C1 segment of cervical spinal cord (tissue), 14 donors: ENCODE results near the gene NAV1.
A peak's percentile ranks its signal among the peaks of the same experiment; 100 is the strongest.
"Not testable (repeated sequence)": the region's sequence is repeated elsewhere in the genome, so short reads cannot be mapped to it uniquely, and the experiment has no call there.

ENCODE experiments used
- DNase-seq, 14 donors: peaks; one replicate each; lab custom pipeline; 2025; lab: John Stamatoyannopoulos, UW

NAV1 gene

DNA sequence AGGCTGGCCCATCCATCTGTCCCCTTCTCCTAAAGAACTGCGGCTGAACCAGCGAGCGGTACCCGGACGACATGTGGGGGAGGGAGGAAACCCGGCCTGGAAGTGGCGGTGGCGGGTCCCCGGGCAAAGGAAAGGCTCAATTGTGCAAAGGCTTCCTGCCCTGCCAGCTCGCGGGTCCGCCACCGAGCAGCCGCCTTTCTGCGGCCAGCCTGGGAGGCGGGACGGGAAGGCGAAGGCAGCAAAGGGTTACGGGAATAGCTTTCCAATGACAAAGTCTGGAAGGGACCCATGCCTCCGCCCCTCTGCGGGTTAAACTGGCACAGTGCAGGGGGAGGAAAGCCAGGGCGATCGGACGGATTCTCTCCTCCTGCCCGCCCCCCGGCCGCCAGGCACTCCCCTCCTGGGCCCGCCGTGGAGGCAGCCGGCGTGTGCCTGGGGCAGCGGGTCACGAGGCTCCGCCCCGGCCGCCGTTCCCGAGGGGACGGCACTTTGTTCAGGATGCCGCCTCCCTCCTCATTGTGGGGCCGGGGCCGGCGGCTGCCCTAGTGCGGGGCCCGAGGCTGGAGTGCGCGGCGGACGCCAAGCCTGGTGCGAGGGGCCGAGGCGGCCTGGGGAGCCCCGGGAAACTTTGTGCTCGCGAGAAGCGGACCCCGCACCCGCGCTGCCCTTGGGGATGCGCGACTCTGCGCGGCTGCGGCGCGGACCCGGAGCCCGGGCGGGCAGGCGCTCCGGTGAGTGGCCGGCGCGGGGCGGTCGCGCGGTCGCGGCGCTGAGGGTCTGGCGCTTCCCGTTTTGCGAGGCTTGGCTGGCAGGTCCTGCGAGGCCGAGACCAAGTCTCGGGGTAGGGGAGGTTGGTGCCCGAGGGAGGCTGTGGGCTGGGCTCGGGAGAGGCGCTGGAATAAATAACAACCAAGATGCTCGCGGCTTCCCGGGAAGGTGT lies at the start of gene NAV1:
NAV1 (plus strand) TSS at position 516 of the 940 bp plus-strand sequence. CDS start 83,758 bp downstream, outside the sequence.
- DNase-seq, result peak in 12 of 14 donors; percentile 22 to 79 (median 54)

- no peak for DNase-seq
Measured at GRCh38 chr1:201489643-201490261, 49.2 kb upstream of the NAV1 start.

DNA sequence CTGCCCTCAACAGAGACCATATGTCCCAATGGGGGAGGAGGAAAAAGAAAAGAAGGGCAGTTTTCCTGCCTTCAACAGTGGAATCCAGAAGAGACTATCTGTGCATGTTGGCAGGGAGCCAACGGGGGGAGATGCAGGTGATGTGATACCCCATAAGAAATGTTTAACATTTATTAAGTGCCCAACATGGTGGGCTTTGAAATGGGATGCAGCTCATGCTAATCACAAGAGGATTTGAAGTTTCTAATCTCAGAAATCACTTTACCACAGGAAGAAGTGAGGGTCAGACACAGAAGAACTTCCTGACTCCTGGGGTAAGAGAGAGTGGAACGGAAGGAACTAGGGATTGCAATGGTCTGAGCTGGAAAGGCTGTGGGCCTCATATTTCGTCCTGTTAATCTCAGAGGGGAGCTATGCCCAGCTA lies 48.2 kb upstream of the NAV1 start:
- no peak for DNase-seq

DNA sequence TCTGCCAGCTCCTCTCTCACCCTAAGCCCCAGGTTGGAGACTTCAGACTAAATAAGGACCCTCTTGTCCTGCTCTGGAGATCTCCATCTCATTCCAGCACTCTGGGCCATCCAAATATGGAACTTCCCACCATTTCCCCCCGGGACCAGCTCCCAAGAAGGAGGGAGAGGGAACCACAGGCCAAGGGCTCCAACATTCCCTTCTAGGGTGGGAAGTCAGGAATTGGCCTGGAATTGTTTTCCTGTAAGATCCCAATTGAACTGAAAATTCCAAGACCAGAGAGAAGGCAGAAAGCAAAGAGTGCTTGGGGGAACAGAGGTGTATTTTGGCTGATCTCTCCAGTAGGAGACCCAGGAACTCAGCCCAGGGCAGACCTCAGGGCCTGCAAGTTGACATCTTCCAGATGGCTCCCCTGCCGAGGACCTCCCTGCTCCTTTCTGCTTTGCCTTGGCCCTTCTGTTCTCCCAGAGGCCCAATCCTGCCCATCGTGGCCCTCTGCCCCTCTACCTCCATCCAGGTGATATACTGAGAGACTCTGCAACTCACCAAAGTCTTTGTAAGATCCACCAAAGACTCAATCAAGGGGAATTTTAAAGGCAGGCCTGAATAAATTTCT lies 46.9 kb upstream of the NAV1 start:
- DNase-seq, result no peak

DNA sequence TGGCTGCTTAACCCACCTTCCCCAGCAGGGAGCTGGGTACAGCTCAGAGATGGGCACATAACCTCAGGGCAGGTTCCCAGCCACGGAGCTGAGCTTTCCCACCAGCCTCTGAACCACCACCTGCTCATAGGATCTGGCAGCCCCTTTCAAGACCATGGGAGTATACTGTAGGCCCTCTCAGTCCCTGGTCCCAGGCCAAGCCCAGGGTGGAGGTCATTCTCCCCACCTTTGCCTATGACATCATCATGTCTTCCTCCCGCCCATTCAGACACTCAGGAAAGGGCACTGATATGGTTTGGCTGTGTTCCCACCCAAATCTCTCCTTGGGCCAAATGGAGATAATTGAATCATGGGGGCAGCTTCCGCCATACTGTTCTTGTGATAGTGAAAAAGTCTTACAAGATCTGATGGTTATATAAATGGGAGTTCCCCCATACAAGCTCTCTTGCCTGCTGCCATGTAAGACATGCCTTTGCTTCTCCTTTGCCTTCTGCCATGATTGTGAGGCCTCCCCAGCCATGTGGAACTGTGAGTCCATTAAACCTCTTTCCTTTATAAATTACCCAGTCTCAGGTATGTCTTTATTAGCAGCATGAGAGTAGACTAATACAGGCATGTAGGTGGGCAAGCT lies 45.8 kb upstream of the NAV1 start:
- DNase-seq, result not testable (repeated sequence)

DNA sequence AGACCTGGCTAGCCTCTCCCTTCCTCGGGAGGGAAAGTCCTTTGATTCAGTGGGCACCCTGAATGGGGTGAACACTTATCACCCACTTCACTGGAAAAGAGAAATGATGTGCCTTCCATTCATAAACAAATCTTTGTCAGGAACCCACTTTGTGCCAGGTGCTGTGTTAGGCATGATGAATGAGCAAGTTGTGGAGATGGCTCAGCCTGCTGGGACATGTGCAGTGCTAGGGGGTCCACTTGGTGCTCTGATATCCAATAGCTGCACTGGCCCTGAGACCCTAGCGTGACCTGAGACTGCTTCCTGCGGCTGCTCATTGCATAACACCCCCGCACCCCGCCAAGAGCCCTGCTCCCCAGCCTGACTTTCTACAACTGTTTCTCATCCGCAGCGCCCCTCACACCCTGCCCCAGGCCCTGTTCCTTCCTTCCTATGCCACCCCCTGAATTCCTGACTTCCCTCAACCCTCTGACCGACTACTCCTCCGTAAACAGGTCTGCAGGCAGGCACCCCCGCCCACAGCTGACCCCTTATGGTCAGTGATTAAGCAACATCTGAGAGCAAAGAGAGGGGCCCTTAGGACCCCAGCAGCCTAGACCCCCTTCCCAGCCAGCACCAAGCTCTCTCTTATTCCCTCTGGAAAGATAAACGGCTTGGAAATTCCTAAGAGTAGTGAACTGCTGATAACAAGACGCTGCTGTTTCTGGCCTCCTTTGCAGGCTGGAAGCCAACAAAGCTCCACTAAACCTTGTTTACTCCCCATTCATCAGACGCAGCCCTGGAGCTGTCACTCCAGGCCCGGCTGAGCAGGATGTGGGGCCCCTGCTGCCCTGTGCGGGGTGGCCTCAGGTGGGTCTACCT lies 44.9 kb upstream of the NAV1 start:
- DNase-seq, result no peak

DNA sequence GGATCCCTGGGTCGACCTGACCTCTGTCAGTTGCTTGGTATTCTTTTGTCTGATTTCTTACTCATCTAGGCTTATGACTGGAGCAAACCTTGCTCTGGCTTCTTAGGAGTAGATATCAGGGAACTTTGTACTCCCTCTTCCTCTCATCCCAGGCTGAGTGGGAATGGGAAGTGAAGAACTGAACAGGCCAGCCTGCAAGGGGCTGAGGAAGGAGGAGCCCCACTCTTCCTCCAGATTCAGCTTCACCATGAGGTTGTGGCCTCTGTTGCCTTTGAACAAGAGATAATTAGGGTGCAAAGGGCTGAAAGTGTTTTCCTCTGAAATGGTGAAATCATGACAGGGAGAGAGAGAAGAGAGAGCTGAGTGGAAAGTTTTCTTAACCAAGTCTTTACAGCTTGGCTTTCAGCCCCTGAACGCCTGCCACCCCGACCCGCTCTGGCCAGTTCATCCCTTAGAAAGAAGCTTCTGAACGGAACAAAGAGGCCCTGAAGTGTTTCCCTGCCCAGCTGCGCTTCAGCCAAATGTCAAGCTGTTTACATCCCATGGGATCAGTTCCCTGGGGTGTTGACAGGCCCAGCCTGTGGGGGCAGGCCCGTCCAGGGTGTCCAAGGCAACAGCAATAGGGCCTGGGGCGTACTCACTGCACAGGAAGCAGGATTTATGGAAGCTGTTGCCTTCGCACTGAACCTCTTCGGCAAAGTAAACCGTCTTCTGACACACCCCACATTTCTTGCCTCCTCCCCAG lies 43.2 kb upstream of the NAV1 start:
- DNase-seq, result peak in 13 of 14 donors; percentile 26 to 89 (median 75)

DNA sequence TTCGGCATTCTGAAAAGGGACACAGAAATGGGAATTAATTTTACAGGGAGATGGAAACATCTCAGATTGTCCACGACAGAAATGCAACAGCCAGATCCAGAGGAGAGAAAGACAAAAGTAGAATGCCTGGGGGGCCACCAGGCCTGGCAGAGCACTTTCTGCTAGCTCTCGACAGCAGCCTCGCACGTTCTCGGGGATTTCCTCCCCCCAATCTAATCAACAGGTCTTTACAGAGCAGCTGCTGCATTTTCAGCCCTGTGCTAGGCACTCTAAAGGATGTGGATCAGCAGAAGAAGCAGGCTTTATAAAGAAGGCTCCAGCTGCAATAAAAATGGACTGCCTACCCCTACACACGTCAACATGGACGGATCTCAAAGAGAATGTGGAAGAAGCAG lies 42.6 kb upstream of the NAV1 start:
- no peak for DNase-seq

- no peak for DNase-seq
Measured at GRCh38 chr1:201497935-201498509, 40.9 kb upstream of the NAV1 start.

DNA sequence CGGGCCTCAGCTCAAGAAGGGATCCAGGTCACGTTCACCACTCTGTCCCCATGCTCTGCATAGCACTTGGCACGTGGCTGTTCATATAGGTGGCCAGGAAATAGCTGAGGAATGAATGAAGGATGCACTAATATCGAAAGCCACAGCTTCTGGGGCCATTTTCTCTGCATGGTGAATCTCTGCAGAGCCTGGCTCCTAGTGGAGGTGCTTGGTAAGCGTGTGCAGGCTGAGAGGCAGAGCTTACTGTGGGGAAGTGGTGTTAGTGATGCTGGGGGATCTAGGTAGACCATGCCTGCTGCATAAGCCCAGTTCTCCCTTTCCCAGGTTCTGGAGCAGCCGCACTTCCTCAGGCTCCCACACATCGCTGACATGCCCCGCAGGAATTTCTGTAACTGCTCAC lies 40.3 kb upstream of the NAV1 start:
- DNase-seq, result no peak

- no peak for DNase-seq
Measured at GRCh38 chr1:201499191-201499590, 39.7 kb upstream of the NAV1 start.

DNA sequence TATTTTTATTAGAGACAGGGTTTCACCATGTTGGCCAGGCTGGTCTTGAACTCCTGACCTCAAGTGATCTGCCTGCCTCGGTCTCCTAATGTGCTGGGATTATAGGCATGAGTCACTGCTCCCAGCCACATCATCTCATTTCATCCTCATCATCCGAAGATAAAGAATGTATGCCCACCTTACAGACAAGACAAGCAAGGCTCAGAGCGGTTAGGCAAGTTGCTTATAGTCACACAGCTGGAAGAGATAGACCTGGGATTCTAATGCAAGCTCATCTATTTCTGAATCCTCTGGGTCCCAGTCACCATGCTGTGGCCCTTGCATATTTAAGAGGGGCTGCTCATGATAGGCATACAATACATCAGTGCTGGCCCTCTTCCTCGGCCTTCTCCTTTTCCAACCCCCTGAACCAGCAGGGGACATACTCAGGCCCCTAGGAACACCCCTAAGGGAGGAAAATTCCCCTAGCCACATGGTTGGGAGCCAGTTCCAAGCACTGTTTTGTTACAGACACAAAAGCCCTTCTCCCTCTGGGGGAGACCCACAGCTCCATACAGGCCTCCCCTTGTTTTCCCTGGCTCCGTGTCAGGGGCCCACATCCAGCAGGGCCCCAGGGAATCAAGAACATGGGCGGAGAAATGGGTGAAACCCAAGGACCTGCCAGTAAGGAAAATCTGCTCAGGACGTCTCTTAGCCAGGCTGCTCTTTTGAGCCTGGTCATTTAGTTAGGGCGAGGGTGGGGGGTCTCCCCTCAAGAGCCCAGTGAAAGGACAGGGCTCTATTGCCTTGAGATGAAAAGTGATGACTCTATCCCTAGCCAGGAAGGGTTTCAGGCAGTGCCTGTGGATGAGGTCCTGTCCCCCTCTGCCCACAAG lies 38.9 kb upstream of the NAV1 start:
- peak in 12 of 14 donors; percentile 33 to 88 (median 78) for DNase-seq

- DNase-seq, result peak in 2 of 14 donors; percentile 80 to 87
Measured at GRCh38 chr1:201500670-201501120, 38.2 kb upstream of the NAV1 start.

GRCh38 chr1:201501144-201501543 lies 37.8 kb upstream of the NAV1 start:
- DNase-seq, result peak in 1 of 14 donors; percentile 49

- no peak for DNase-seq
Measured at GRCh38 chr1:201501812-201502510, 37.0 kb upstream of the NAV1 start.

- DNase-seq, result no peak
Measured at GRCh38 chr1:201502511-201502857, 36.4 kb upstream of the NAV1 start.

DNA sequence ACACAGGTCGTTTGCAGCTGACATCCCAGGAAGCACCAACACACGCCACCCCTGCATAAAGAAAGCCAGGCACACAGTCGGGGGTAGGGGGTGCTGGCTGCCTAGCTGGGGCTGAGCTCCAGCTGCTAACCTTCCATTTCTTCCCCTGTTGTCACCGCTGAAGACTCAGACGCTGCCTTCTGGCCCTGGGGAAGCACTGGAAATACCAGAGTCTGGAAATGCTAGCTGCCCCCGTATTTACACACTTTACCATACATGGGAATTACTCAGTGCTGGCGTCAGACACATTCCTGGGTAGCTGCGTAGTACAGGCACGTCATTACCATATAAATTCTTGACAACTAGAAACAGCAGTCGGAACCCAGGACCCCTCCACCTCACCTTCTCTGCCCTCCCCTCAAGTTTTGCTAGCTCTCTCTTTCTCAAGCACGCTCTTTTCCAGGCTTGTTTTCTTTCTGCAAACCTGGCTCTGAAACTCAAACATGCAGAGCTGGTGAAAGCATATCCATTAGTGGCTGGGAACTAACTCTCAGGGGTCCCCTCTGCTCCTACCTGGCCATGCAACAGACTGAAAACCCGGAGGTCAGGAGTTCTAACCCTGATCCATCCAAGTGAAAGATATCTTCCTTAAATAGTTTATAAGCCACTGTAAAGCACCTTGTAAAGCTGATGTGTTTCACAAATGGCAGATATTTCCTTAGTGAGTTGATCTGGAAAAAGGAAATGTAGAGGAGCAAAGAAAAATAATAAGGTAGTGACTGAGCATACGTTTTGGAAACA lies 35.3 kb upstream of the NAV1 start:
- peak in 2 of 14 donors; percentile 30 to 45 for DNase-seq
